ENCODE data around the gene MXRA8.

DNA sequence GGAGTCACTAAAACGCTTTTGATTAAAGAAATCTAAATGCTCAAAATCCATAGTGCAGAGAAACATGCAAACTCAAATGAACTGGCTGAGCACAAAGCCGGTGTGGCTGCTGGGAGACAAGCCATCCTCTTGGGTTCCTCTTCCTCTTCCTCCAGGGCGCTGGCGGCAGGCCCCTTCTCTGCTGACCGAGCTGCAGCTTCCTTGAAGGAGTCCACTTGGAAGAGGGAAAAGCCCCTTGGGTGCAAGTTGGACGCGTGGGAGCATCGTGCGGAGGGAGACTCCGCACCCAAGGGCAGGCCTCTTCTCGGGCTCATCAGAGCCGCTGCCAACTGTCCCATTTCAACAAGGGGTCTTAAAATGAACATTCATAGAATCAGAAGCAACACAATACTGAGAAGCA, 32.9 kb upstream of the MXRA8 start:
- TF ChIP-seq CTCF (IDR thresholded peaks at IDR 0.05) (no peak), POLR2A (IDR thresholded peaks at IDR 0.05) (no peak), POLR2AphosphoS5 (IDR thresholded peaks at IDR 0.05) (no peak), EP300 (IDR thresholded peaks at IDR 0.05) (no peak)
